HL-60 (cell line): ENCODE measurements around the gene DTD1.

Source experiments
- GABPA ChIP-seq: IDR thresholded peaks from 2 replicates; pipeline ENCODE4 v1.6.1; 2012; ENCODE audit warnings: low read depth
- POLR2AphosphoS5 ChIP-seq: IDR thresholded peaks from 2 replicates; pipeline ENCODE4 v1.6.1; 2012; ENCODE audit warnings: low read depth
- SPI1 ChIP-seq: IDR thresholded peaks from 2 replicates; pipeline ENCODE4 v1.6.1; 2012; ENCODE audit warnings: low read depth, mild to moderate bottlenecking, borderline replicate concordance
- TF ChIP-seq, protein P1 (sequence below): IDR thresholded peaks from one replicate; pipeline ENCODE4 v1.5.1; 2011; ENCODE audit warnings: low read length, control low read depth, inconsistent platforms; ENCODE audit not compliant: insufficient read depth
- TF ChIP-seq, protein P2 (sequence below): IDR thresholded peaks from 2 replicates; pipeline ENCODE4 v1.6.1; 2012; ENCODE audit warnings: low read depth; ENCODE audit not compliant: insufficient replicate concordance

DNA sequence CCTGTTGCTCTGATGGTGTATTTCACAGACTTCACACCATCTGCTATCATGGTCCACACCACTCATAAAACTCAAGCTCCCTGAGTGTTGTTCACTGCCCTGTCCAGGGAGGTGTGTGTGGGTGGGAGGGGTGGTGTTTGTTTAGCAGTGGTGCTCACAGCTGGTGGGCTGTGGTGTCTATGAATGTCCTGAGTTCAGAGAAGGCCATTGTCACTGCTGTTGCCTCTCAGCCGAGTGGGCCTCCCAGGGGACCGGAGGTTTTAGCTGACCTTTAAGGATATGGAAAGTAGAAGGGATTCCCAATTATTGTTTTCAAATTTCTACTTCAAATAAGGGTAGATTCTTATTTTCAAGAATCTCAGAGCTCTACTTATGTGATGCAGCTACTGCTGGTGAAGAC lies 45.6 kb downstream of the DTD1 start:
- TF ChIP-seq, protein P1, sequence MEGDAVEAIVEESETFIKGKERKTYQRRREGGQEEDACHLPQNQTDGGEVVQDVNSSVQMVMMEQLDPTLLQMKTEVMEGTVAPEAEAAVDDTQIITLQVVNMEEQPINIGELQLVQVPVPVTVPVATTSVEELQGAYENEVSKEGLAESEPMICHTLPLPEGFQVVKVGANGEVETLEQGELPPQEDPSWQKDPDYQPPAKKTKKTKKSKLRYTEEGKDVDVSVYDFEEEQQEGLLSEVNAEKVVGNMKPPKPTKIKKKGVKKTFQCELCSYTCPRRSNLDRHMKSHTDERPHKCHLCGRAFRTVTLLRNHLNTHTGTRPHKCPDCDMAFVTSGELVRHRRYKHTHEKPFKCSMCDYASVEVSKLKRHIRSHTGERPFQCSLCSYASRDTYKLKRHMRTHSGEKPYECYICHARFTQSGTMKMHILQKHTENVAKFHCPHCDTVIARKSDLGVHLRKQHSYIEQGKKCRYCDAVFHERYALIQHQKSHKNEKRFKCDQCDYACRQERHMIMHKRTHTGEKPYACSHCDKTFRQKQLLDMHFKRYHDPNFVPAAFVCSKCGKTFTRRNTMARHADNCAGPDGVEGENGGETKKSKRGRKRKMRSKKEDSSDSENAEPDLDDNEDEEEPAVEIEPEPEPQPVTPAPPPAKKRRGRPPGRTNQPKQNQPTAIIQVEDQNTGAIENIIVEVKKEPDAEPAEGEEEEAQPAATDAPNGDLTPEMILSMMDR = no peak
- TF ChIP-seq POLR2AphosphoS5 (no peak), GABPA (no peak), SPI1 (no peak)
- TF ChIP-seq, protein P2, sequence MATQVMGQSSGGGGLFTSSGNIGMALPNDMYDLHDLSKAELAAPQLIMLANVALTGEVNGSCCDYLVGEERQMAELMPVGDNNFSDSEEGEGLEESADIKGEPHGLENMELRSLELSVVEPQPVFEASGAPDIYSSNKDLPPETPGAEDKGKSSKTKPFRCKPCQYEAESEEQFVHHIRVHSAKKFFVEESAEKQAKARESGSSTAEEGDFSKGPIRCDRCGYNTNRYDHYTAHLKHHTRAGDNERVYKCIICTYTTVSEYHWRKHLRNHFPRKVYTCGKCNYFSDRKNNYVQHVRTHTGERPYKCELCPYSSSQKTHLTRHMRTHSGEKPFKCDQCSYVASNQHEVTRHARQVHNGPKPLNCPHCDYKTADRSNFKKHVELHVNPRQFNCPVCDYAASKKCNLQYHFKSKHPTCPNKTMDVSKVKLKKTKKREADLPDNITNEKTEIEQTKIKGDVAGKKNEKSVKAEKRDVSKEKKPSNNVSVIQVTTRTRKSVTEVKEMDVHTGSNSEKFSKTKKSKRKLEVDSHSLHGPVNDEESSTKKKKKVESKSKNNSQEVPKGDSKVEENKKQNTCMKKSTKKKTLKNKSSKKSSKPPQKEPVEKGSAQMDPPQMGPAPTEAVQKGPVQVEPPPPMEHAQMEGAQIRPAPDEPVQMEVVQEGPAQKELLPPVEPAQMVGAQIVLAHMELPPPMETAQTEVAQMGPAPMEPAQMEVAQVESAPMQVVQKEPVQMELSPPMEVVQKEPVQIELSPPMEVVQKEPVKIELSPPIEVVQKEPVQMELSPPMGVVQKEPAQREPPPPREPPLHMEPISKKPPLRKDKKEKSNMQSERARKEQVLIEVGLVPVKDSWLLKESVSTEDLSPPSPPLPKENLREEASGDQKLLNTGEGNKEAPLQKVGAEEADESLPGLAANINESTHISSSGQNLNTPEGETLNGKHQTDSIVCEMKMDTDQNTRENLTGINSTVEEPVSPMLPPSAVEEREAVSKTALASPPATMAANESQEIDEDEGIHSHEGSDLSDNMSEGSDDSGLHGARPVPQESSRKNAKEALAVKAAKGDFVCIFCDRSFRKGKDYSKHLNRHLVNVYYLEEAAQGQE = no peak
